ENCODE measurements around the gene MTUS2. TPM values are rescaled to one million over a fixed set of nuclear protein-coding genes. Genes with fewer than 3 reads are reported as not detected.

The MTUS2 gene
- total and polyA plus RNA-seq, 2 experiments from 2014 or later, result 0.27 to 0.38 TPM

- H3K9me3 Mint-ChIP-seq, result no peaks in the 10 kb centered on the region
- TF ChIP-seq EZH2 (IDR thresholded peaks at IDR 0.05; ENCODE audit: low read depth, unreplicated experiment) (no peak), REST (IDR thresholded peaks at IDR 0.05; ENCODE audit: unreplicated experiment) (no peak), JUNB (IDR thresholded peaks at IDR 0.05; ENCODE audit: unreplicated experiment) (no peak), POLR2AphosphoS5 (IDR thresholded peaks at IDR 0.05; ENCODE audit: low read depth) (no peak), ZNF331 (CRISPR knock-in tag; IDR thresholded peaks at IDR 0.05; ENCODE audit: low read depth) (no peak), ZNF114 (CRISPR knock-in tag; IDR thresholded peaks at IDR 0.05) (no peak), CTCF (conservative IDR thresholded peaks at IDR 0.05; ENCODE audit: low read depth in 2 of 2) (no peak), EZH2phosphoT487 (IDR thresholded peaks at IDR 0.05; ENCODE audit: unreplicated experiment) (no peak), ZNF462 (CRISPR knock-in tag; IDR thresholded peaks at IDR 0.05) (no peak), CREB1 (CRISPR knock-in tag; IDR thresholded peaks at IDR 0.05; ENCODE audit: low read depth) (no peak), ETS1 (IDR thresholded peaks at IDR 0.05) (no peak), NANOG (IDR thresholded peaks at IDR 0.05; ENCODE audit: borderline replicate concordance) (no peak), STAT1 (IDR thresholded peaks at IDR 0.05; ENCODE audit: unreplicated experiment) (no peak)
- H3K4me3 Mint-ChIP-seq, result no peak overlapping the region
These were observed 340.7 kb downstream of the MTUS2 start for GRCh38 chr13:29160862-29161261.

More at GRCh38 chr13:29160862-29161261, 340.7 kb downstream of the MTUS2 start:
- H3F3A ChIP-seq (replicated peaks; ENCODE audit: low read depth), result no peaks in the 10 kb centered on the region
- no peaks in the 10 kb centered on the region for H3K79me2 ChIP-seq (replicated peaks; ENCODE audit: insufficient read depth)
- Mint-ChIP-seq H3K27me3 (ENCODE audit: insufficient read depth, low read depth, poor library complexity) (no peaks in the 10 kb centered on the region), H3K4me1 (peaks cover 4% of the 10 kb centered on the region; the same call in 1 of the 3 replicates), H3K27ac (no peak overlapping the region), H3K36me3 (ENCODE audit: low read depth) (no peaks in the 10 kb centered on the region)
- DNase-seq (ENCODE audit: low spot score) (no peak), ATAC-seq (no peak)
- H3K4me2 ChIP-seq, result no peak overlapping the region
- no peak overlapping the region for H2AFZ ChIP-seq
- no peaks in the 10 kb centered on the region for H3K36me3 ChIP-seq (ENCODE audit: insufficient read depth)
- no peaks in the 10 kb centered on the region for H3K27me3 ChIP-seq (ENCODE audit: insufficient read depth)
- no peaks in the 10 kb centered on the region for H3K4me1 ChIP-seq (ENCODE audit: insufficient read depth)
- H3K27ac ChIP-seq (ENCODE audit: low read depth), result no peak overlapping the region
- no peaks in the 10 kb centered on the region for H3K9me2 ChIP-seq (ENCODE audit: insufficient read depth)
- H4K20me1 ChIP-seq (replicated peaks; ENCODE audit: insufficient read depth), result no peaks in the 10 kb centered on the region
- H3K4me3 ChIP-seq, result no peak overlapping the region
